AG08396 (cell line): ENCODE measurements around the gene APLN.

Source experiments
- DNase-seq: peaks from one replicate; pipeline ENCODE4 v3.0.0; 2012; ENCODE audit warnings: low spot score, mixed read lengths

APLN gene

GRCh38 chrX:129659861-129660260 is 5.1 kb upstream of the APLN start:
- DNase-seq: no peak

- DNase-seq: no peak
Observed at GRCh38 chrX:129659141-129659540, 4.4 kb upstream of the APLN start.

- no peak for DNase-seq
Observed at GRCh38 chrX:129658429-129658828, 3.7 kb upstream of the APLN start.

GRCh38 chrX:129655547-129656249 is 942 bp upstream of the APLN start:
- DNase-seq: no peak

GRCh38 chrX:129653971-129654651 is 645 bp downstream of the APLN start:
- DNase-seq: peak; percentile 36

- no peak for DNase-seq
Observed at GRCh38 chrX:129653181-129653970, 1.4 kb downstream of the APLN start.

- DNase-seq: no peak
Observed at GRCh38 chrX:129652565-129653169, 2.1 kb downstream of the APLN start.

GRCh38 chrX:129651756-129652564 is 2.8 kb downstream of the APLN start:
- no peak for DNase-seq

GRCh38 chrX:129650821-129651510 is 3.8 kb downstream of the APLN start:
- no peak for DNase-seq

- DNase-seq: no peak
Observed at GRCh38 chrX:129650183-129650689, 4.5 kb downstream of the APLN start.

- DNase-seq: no peak
Observed at GRCh38 chrX:129649268-129650182, 5.2 kb downstream of the APLN start.

- DNase-seq: no peak
Observed at GRCh38 chrX:129648514-129649267, 6.1 kb downstream of the APLN start.

GRCh38 chrX:129647418-129648410 is 7.0 kb downstream of the APLN start:
- no peak for DNase-seq

- DNase-seq: no peak
Observed at GRCh38 chrX:129646566-129647417, 8.0 kb downstream of the APLN start.

- no peak for DNase-seq
Observed at GRCh38 chrX:129642641-129643040, 12.1 kb downstream of the APLN start.

- no peak for DNase-seq
Observed at GRCh38 chrX:129641941-129642340, 12.8 kb downstream of the APLN start.

GRCh38 chrX:129641469-129641868 is 13.3 kb downstream of the APLN start:
- DNase-seq: no peak
